Choroid plexus epithelial cell (primary cell): Measurements from ENCODE around the gene POMGNT2.

ENCODE experiments used
- DNase-seq: peaks from one replicate; pipeline ENCODE4 v3.0.0-alpha.2; 2010; ENCODE audit warnings: low read depth
- H3K4me3 ChIP-seq: 2 replicates; pipeline ENCODE4 v1.5.1; 2011; ENCODE audit warnings: low read depth, mild to moderate bottlenecking, control low read depth, low read length, moderate library complexity
- CTCF ChIP-seq: conservative IDR thresholded peaks from 2 replicates; pipeline ENCODE4 v1.5.1; 2011; ENCODE audit warnings: low read depth, mild to moderate bottlenecking, control low read depth, inconsistent platforms, low read length, moderate library complexity

POMGNT2 gene

DNA sequence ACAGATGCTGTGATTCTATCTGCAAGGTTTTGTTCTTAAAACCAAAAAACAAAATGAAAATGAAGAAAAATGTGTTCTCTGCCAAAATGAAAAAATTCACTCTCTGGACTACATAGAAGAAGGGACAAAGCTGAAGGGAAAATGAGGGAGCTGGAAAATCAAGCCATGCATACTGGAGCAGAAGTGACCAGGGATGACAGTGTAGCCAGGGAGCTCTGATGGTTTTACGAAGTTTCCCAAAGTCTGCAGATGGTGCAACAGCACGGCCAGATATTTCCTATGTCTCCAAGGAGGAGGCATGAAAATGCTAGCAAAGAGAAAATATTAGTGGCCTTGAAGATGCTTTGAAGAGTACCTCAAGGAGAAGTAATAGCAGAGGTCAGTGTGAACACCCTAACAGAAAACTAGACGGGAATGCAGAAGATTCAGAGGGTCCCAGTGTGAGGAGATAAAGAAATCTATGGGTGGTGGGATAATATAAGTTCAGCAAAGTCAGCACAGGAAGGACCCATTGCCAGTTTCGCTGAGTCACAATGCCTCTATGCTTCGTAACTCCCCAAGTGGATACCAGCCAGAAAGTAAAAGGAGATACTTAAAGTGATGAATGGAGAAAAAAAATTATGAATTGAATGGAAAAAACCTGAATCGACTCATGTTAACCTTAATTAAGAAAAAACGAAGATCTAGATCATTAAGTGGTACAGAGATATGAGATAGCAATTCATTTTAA lies 39.0 kb upstream of the POMGNT2 start:
- peak; percentile 56 for DNase-seq
- TF ChIP-seq CTCF: no peak
- no peak overlapping the region for H3K4me3 ChIP-seq

DNA sequence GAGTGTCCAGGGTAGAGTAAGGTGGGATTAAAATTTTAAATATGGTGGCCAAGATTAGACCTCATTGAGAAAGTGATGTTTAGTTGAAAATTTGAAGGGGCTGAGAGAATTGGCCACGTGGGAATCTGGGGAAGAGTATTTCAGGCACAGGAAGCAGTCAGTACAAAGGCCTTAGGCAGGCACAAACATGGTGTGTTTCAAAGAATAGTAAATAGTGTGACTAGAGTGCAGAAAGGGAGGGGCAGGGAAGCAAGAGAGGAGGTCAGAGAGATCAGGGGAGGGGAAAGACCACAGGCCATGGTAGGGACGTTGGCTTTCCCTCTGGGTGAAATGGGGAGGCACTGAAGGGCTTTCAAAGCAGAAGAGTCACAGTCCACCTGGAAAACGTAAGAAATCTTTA lies 36.6 kb upstream of the POMGNT2 start:
- H3K4me3 ChIP-seq: no peak overlapping the region
- DNase-seq: no peak
- no peak for TF ChIP-seq CTCF

DNA sequence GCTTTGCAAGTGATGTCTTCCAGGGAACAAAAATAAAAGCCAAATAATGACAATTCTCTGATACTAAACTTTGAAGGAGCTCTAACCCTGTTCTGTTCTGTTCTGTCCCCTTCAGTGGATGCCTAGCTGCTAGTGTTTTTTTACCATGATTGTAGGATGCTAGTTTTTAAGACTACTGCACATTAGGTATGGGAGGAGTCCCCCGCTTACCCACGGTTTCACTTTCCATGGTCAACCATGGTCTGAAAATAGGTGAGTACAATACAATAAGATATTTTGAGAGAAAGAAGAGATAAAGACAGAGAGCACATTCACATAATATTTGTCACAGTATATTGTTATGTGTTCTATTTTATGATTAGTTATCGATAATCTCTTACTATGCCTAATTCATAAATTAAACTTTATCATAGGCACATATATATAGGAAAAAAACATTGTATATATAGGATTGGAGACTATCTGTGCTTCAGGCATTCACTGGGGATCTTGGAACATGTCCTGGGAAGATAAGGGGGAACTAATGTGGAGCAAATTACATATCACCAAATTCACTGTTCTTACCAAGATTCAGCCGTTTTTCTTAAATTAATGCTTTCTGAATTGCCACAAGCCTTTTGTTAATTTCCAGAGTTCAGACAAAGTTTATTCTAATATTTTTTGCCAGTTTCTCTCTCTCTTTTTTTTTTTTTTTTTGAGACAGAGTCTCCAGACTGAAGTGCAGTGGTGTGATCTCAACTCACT lies 32.8 kb upstream of the POMGNT2 start:
- H3K4me3 ChIP-seq: no peak overlapping the region
- DNase-seq: no peak
- TF ChIP-seq CTCF: no peak

- no peak for TF ChIP-seq CTCF
- no peak for DNase-seq
- no peak overlapping the region for H3K4me3 ChIP-seq
These were observed 27.2 kb upstream of the POMGNT2 start for GRCh38 chr3:43132870-43133636.

DNA sequence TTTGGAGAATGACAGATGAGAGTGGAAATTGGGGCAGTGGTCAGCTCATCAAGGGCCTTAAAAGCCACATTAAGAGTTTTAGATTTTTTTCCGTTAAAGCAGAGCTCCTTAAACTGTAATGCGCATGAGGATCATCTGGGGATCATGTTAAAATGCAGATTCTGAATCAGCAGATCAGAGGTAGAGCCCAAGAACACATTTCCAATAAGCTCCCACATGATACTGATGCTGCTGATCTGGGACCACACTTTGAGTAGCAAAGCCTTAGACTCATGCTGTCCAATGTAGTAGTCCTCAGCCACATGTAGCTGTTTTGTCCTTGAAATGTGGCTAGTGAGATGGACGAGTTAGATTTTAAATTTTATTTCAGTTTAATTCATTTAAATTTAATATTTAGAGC lies 26.3 kb upstream of the POMGNT2 start:
- no peak for TF ChIP-seq CTCF

GRCh38 chr3:43128464-43128863 lies 22.6 kb upstream of the POMGNT2 start:
- no peak overlapping the region for H3K4me3 ChIP-seq
- peak; percentile 9 for DNase-seq
- no peak for TF ChIP-seq CTCF

More for the DNA sequence above, 26.3 kb upstream of the POMGNT2 start:
- DNase-seq: no peak
- H3K4me3 ChIP-seq: no peak overlapping the region
